Suppressor macrophage (primary cell): ENCODE results near the gene CCDC183.

Source experiments
- DNase-seq, 4 experiments: peaks; one replicate each; pipeline ENCODE4 v3.0.0-alpha.2; 2020 to 2022

The CCDC183 gene

DNA sequence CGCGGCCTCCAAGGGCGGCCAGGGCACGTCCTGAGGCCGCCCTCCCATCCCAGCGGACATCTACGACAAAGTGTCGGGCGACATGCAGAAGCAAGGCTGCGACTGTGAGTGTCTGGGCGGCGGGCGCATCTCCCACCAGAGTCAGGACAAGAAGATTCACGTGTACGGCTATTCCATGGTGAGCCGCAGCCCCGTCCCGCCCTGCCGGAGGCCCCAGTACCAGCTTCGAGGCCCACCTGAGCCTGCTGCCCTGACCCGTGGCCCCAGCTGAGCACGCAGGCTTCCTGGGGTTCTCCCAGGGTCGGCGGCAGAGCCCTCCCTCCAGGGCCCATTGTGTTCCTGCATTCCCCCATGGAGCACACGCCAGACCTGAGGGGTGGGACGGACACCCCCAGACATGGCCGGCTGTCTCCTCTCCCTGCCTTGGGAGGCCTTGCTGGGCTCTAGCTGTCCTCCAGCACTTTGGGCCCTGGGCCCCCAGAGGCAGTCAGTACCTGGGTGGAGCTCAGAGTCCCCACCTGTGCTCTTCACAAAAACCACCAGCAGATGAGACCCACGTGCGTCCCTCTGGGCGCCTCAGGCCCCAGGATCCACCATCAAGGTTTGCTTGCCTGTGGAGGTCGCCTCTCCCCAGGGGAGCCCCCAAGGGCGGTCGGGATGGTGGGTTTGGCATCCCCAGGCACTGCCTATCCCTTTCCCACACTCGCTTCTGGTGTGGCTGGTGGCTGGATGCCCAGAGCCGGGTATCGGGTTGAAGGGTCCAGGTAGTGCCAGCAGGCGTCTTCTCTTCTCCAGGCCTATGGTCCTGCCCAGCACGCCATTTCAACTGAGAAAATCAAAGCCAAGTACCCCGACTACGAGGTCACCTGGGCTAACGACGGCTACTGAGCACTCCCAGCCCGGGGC is 54.1 kb downstream of the CCDC183 start:
- DNase-seq: no peak

DNA sequence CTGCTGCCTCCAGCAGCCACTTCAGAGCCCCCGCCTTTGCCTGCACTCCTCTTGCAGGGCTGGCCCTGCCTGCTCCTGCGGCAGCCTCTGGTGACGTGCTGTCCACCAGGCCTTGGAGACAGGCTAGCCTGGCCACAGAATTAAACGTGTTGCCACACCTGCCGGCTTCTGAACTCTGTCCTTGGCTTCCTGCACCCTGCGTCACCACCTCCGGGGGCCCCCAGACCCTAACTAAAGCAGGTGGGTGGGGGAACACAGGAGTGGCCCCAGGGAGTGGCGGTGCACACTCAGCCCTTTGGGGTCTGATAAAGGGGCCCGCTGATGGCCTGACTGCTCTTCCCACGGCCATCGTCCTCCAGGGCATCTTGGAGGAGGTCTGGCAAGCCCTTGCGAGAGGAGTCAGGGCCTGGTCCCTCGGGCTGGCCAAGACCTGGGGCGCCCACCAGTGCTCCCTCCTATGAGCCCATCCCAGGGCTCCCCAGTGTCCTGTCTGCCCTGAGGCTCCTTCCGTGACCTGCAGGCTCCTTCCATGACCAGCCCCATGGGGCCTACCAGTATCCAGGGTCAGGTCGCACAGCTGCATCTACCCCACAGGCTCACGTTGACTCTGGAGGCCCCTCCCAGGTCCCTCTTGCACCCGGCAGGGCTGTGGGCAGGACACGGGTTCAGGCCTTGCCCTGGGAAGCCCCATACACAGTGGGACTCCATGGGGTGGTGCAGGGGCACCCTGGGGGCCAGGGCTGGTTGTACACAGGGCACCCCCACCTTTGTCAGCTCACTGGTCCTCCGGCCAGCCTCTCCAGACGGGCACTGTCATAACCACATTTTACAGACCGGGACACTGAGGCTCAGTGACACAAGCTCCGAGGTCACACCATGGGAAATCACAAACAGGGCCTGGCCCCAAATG is 55.0 kb downstream of the CCDC183 start:
- peak in 1 of 4 experiments; percentile 1 for DNase-seq

DNA sequence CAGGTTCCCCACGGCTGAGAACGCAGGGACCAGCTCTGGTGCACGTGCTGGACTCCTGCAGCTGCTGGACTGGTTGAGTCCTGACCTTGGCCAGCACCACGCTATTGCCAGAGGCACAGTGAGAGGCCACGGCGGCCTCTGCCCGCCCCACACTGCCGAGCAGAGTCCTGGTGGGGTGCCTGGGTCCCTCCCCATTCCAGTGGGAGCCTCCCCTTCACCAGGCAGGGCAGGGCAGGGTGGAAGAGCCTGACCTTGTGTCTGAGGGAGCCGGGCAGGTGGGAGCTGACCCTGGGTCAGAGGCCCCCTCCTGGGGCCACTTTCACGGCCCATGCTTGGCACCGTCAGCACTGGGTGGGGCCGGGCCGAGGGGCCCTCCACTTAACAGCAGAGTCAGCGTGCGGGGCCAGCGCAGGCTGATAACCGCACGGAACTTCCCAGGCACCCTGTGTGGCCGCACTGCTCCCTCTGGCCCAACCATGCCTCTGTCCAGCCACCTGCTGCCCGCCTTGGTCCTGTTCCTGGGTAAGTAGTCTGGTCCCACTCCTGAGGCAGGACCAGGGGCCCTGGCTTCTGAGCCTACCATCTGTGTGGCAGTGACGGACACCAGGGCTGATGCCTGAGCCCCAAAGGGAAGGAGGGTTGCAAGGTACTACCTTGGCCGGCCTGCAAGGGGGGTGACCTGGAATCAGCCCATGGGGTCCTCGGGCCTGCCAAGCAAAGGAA is 56.0 kb downstream of the CCDC183 start, which contains the start of gene MAMDC4:
Gene MAMDC4 (plus strand): TSS at position 406 of the 723 bp plus-strand sequence. CDS start 71 bp downstream, at position 477.
- DNase-seq: no peak

- DNase-seq: peak in 1 of 4 experiments; percentile 1
These were observed 56.8 kb downstream of the CCDC183 start for GRCh38 chr9:136852664-136853595.

GRCh38 chr9:136853596-136854112 is 57.5 kb downstream of the CCDC183 start:
- peak in 1 of 4 experiments; percentile 2 for DNase-seq

DNA sequence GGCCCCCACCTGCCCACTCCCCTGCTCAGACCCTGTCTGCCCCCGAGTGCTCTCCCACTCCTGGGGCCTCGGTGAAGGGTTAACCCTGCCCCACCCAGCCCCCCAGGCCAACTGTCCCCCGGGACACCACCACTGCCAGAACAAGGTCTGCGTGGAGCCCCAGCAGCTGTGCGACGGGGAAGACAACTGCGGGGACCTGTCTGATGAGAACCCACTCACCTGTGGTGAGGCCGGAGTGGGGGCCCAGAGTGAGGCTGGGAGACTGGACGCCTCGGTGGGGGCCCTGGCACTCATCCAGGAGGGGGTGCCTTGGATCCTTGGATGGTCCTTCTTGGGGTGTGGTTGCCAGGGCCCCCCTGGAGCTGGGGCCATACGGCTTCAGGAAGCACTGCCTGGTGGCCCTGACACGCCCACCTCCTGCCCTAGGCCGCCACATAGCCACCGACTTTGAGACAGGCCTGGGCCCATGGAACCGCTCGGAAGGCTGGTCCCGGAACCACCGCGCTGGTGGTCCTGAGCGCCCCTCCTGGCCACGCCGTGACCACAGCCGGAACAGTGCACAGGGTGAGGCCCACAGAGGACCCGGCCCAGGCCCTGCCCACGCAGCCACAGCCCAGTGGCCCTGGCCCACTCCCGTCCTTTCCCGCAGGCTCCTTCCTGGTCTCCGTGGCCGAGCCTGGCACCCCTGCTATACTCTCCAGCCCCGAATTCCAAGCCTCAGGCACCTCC is 58.1 kb downstream of the CCDC183 start:
- DNase-seq: peak in 1 of 4 experiments; percentile 1

DNA sequence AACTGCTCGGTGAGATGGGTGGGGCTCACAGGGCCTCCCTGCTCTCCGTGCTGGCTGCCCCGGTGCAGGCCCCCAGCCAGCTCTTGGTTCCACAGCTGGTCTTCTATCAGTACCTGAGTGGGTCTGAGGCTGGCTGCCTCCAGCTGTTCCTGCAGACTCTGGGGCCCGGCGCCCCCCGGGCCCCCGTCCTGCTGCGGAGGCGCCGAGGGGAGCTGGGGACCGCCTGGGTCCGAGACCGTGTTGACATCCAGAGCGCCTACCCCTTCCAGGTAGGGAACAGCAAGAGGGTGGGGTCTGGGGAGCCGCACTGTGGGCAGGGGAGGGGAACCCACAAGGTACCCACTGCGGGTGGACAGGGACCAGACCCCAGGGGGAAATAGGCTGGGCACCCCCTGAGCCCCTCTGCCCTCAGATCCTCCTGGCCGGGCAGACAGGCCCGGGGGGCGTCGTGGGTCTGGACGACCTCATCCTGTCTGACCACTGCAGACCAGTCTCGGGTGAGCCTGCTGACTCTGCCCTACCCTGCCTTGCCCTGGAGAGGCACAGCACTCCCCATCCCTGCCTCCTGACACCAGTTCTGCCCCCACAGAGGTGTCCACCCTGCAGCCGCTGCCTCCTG is 58.8 kb downstream of the CCDC183 start:
- peak in 1 of 4 experiments; percentile 0 for DNase-seq

DNA sequence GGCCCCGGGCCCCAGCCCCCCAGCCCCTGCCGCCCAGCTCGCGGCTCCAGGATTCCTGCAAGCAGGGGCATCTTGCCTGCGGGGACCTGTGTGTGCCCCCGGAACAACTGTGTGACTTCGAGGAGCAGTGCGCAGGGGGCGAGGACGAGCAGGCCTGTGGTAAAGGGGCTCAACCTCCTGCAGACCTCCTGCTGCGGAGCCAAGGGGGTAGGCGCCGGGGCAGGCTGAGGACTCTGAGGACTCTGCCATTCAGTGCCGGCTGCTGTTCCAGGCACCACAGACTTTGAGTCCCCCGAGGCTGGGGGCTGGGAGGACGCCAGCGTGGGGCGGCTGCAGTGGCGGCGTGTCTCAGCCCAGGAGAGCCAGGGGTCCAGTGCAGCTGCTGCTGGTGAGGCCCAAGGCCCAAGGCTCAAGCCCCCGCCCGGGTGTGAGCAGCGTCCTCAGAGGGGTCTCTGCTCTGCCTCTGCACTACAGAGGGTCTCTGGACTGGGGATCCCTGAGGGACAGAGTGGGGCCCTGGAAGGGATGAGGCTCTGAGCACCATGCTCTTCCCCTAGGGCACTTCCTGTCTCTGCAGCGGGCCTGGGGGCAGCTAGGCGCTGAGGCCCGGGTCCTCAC is 59.4 kb downstream of the CCDC183 start:
- DNase-seq: no peak

- DNase-seq: no peak
These were observed 59.9 kb downstream of the CCDC183 start for GRCh38 chr9:136856079-136856476.

GRCh38 chr9:136856541-136857141 is 60.5 kb downstream of the CCDC183 start:
- no peak for DNase-seq

DNA sequence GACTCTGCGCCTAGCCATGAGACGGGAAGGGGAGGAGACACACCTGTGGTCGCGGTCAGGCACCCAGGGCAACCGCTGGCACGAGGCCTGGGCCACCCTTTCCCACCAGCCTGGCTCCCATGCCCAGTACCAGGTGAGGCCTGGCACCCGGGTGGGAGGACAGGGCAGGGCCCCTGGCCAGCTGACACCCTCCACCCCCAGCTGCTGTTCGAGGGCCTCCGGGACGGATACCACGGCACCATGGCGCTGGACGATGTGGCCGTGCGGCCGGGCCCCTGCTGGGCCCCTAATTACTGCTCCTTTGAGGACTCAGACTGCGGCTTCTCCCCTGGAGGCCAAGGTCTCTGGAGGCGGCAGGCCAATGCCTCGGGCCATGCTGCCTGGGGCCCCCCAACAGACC is 61.0 kb downstream of the CCDC183 start:
- DNase-seq: no peak
